Endothelial cell of hepatic sinusoid (primary cell): ENCODE data around the gene PHF8.

ENCODE experiments used
- in situ Hi-C: cut with HindIII; loops from 2 replicates; pipeline ENCODE4 v1.10.0; 2017; ENCODE audit warnings: low sequenced_read_pairs

The PHF8 gene

DNA sequence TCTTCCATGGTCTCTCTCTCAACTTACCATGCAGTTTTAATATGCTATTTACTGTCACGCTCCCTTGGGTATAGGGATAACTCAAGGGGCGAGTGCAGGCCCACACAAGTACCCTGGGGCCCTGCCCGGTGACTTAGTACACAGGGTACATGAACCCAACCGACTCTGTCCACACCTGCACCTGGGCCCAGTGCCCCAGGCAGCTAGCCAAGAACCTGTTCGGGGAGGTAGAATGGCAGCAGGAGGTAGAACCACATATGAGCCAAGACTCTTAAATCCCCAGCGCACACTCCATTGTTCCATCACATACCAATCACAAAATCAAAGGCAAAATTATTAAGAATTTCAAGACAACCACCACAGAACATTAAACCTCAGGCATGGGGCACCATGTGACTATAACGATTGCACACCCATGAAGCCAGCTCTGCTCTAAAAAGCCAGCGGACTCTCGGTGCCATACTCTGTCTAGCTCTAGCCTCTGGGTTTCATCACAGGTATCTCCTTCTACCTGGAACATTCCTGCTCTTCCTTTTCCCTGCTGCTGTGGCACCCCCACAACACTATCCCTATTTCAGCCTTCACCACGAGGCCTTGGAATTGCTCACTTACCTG, 14.6 kb downstream of the PHF8 start:
- in situ Hi-C loops: no loop called here

DNA sequence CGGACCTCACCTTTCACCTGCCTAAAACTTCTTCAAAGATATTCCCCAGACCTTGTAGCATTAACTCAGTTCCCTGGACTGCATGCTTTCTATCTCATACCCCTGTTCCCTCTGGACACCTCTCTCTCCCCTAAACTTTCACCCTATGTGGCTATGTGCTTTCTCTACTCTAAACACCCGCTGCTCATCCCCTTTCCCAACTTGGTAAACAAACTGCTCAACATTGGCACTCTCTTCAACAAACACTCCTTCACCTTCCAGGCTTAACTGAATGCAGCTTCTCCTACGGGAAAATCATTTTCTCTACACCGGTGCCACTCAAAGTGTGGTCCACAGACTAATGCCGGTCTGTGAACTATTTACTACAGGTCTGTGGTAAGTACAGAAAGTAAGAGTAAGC, 19.9 kb downstream of the PHF8 start:
- in situ Hi-C loops: no loop called here

DNA sequence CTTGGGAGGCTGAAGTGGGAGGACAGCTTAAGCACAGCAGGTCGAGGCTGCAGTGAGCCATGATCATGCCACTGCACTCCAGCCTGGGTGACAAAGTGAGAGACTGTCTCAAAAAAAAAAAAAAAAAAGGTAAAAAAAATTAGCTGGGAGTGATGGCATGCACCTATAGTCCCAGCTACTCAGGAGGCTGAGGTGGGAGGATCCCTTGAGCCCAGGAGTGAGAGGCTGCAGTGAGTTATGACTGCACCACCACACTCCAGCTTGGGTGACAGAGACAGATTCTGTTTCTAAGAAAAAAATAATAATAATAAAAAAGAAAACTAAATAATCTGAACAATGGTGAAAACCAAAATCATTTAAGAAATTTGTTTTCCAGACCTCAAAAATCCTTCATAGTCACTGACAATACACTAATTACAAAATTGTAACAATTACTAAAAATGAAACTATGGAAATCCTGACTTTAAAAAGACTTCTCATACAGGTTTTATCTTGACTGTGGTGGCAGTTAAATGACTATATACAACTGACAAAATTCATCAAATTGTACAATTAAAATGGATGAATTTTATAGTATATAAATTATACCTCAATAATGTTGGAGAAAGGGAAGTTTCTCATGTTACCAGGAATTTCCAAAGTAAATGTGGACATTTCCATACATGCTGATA, 31.3 kb downstream of the PHF8 start:
- in situ Hi-C loops: no loop called here

DNA sequence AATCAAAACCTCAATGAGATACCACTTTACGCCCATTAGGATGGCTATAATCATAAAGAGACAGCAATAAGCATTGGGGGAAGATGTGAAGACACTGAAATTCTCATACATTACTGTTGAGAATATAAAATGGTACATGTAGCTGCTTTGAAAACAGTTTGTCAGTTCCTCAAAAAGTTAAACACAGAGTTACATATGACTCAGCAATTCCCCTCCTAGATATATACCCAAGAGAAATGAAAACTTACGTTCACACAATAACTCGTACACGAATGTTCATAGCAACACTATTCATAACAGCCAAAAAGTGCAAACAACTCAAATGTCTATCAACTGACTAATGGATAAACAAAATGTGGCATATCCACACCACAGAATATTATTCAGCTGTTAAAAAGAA, 36.6 kb downstream of the PHF8 start:
- in situ Hi-C loops: no loop called here

DNA sequence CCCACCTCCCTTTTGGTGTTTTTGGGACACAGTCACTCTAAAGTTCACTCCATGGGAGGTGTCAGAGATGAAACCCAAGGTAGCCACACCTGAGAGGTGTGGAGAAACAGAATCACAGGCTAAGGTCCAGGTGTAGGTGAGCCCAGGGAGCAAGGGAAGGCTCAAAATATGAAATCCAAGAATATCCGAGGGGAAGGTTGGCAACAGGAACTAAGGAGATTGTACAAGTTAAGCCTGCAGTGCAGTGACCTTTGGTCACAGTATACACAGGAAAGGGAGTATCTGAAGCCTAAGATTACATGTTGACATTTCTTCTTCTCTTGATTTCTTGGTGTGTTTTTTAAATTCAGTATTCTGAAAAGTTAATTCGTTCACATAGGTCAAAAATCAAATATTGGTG, 46.5 kb downstream of the PHF8 start:
- in situ Hi-C loops: no loop called here

DNA sequence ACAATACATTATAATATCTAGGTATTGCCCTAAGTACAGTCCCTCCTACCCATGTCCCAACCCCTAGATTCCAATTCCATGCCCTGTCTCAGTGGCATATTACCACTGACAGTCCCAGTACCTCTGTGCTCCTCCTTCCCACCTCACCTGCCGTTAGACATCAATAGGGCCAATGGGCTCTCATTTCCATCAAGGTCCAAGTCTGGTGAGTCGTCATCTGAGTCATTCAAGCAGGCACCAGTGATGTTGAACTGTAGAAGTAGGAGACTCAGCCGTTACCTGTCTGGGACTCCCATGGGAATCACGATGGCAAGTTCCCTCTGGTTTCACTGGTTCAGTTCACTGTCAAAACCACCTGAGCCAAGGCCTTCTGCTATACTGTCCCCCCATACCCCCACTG, 51.7 kb downstream of the PHF8 start:
- in situ Hi-C loops: no loop called here

DNA sequence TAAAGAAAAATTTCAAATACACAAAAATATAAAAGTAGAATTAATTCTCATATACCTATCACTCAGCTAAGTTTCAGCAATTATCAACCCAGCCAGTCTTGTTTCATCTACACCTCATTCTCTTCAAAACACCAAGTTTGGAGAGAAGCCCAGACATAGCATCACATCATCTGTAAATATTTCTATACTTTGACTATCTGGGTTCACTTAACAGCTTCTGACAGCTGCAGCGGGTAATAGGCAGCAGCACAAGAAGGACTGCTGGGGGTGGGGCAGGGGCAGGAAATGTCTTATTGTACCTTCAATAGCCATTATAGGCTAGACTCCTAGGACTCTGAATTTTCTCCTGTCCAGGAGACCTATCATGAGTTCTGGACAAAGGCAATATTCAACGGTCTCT, 54.1 kb downstream of the PHF8 start:
- in situ Hi-C loops: no loop called here

DNA sequence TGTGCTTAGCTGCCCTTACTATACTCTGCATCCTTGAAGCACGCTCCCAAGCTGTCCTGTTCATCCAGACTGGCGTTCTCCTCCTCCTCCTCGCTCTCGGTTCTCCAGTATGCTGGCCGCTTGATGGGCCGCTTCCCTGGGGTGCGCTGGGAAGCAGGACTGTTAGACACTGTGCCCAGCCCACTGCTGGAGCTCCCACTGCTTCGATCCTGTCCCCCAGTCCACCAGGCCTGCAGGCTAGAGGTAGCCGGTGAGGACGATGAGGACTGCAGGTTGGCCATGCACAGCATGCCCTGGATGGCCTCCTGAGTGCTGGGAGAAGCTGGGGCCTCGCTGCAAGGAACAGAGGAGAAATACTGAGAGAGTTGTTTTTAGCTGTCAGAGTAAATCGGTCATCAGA, 59.4 kb downstream of the PHF8 start:
- in situ Hi-C loops: no loop called here

DNA sequence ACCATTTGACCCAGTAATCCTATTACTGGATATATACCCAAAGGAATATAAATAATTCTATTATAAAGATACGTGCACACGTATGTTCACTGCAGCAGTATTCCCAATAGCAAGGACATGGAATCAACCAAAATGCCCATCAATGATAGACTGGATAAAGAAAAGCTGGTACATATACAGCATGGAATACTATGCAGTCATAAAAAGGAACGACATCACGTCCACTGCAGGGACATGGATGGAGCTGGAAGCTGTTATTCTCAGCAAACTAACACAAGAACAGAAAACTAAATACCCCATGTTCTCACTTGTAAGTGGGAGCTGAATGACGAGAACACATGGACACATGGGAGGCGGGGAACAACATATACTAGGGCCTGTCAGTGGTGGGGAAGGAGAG, 69.7 kb downstream of the PHF8 start:
- in situ Hi-C loops: no loop called here

DNA sequence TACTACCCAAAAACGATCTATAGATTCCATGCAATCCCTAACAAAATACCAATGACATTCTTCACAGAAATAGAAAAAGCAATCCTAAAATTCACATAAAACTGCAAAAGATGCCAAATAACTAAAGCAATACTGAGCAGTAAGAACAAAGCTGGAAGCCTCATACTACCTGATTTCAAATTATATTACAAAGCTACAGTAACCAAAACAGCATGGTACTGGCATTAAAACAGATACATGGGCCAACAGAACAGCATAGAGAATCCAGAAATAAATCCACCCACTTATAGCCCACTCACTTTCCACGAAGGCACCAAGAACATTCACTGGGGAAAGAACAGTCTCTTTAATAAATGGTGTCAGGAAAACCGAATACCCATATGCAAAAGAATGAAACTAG, 74.7 kb downstream of the PHF8 start:
- in situ Hi-C loops: no loop called here

DNA sequence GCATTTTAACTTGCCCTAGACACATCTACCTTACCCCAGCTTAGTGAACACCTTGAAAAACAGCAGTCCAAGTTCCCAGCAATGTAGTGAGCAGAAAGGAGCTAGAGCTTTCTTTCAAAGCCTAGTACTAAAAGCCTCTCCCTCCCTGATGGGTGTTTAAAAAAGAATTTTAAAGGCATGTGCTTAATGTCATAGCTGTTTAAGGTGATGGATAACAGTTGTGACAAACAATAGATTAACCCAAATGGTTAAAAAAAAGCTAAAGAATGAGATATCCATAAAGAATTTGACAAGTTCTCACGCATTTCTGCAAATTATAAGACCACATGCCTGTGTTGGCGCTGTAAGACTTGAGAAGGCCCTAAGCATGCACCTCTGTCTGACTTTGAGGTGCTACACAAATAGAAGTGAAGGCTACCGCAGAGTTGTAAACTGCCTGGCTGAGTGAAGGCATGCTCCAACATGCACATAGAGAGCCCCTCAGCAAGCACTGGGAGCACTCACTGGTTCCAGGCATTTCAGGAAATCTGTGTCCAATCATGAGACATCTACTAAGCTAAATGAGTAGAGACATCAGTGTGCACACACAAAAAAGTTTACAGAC, 94.0 kb downstream of the PHF8 start:
- in situ Hi-C loops: no loop called here

DNA sequence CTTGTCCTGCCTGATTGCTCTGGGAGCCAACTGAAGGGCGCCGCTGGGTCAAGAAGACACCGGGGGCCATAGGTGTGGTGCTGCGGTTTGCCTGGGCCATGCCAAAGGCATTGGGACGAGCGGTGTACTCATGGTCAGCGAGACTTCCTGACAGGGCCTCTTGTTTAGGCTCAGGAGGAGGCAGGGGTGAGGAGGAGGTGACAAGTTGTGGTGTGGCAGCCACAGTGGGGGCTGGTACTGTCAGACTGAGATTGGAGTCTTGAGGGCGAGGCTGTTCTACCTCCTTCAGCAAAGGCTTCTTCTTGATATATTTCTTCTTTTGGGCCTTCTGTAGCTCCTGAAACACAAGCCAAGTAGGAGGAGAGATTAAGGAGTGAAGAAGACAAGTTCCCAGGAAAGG, 104.1 kb downstream of the PHF8 start:
- in situ Hi-C loops: no loop called here

DNA sequence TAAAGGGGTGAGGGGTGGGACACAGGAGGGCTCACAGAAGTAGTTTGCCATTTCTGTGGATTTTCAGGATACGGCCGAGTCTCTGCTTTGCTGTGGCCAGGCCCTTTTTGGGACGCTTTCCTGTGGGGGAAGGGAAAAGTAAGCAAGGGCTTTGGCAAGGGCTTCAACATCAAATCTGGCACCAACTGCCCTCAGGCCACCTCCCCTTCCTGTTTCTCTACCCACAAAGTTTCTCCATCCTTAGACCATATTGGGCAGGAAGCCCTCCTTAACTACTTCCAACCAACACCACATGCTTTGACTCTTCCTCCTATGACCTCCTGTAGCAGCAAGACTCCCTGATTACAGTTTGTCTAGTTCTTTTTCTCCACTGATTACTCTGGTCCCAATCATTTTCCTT, 105.1 kb downstream of the PHF8 start:
- in situ Hi-C loops: no loop called here

DNA sequence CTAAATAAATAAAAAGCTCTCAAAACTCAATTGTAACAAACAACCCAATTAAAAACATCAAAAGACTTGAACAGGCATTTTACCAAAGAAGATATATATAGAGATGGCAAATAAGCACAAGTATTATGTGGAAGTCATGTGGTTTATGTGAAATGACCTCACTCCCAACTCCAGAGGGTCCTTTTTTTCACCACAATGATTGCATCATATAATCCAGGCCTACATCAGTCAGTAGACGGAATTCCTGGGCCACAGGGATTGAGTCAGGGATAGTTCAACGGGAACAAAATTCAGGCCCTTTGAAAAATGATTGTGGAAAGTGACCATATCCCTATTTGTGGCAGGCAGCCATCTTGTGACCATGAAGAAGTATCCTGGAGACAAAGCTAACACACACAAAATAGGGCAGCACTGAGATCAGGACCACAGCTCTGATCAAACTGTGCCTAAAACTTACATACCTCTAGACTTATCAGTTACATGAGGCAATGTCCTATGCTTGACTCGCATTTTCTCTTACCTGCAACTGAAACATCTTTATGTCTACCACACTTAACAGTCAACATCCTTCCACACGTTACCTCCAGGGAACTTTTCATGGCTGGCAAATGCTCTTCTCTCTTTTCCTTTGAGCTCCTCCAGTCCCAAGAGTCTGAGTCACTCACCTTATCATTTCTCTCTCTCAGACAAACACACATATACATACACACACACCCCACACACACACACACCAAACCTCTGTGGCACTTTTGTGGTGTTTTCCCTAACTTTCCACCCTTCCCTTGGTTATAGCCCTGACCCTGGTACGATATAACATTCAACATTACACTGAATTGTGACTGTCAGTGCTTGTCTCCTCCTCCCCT, 113.5 kb downstream of the PHF8 start:
- in situ Hi-C loops: no loop called here

DNA sequence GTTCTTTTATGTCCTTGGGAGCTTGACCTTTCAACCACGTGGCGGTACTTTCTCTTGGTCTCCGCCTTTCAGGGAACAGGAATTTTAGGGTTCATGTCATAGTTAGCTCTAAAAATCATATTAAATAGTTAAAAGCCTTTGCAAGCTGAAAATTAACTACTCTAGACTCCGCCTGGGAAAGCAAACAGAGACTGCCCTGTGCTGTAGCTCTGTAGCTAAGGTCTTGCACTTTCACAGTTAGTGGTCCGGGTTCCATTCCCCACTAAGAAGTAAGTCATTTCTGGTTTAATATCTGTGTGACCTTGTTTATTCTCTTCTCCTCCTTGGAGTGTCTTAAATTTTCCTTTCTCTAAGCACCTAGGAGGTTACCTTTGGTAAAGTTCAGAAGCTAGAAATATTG, 118.2 kb downstream of the PHF8 start:
- in situ Hi-C loops: no loop called here

DNA sequence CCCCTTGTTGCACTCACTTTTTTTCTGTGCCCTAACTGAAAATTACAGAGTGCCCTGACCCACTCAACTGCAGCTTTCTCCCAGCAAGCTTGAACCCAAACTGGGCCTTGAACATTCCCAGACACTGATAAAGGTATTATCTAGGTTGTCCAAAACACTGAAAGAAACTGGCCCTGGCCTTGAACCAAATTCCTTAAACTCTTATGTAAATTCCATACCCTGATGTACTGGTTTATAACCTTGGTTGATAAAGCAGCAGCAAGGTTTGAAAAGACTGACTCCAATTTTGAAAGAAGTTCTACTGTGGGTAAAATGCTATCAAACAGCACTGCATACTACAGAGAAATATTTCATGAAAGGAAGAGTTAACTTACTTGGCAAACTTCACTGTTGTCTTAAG, 125.6 kb downstream of the PHF8 start:
- in situ Hi-C loops: no loop called here

DNA sequence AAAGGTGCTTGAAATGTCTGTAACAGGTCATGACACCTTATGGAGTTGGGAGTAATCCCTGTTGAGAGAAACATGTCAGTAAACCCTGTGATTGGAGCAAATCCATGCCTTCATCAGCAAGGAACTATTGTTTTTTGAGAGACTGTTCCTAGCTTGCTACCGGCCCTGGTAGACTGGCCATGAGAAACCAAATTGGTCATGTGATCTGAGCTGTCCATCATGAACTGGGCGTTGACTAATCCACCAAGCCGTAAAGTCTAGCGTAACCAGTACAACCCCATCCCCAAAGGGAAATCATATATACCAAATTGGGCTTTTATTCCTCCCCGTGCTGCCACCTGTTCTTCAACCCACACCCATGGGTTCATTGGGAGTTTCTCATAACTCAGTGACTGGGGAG, 143.7 kb downstream of the PHF8 start:
- in situ Hi-C loops: no loop called here

DNA sequence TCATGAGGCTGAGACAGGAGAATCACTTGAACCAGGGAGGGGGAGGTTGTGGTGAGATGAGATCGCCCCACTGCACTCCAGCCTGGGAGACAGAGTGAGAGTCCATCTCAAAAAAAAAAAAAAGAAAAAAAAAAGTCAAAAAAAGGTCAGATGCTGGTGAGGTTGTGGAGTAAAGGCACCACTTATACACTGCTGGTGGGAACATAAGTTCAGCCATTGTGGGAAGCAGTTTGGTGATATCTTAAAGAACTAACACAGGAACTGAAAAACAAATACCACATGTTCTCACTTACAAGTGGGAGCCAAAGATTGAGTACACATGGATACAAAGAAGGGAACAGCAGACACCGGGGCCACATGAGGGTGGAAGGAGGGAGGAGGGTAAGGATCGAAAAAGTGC, 149.0 kb downstream of the PHF8 start:
- in situ Hi-C loops: no loop called here
